HG03095 (cell line): ENCODE measurements around the gene OR7A10.
"Not testable (repeated sequence)": the region's sequence is repeated elsewhere in the genome, so short reads cannot be mapped to it uniquely, and the experiment has no call there.

ENCODE experiments used
- ATAC-seq: cut with Tn5 transposase; IDR thresholded peaks from one replicate; pipeline ENCODE4 v1.9.1; 2021; ENCODE audit warnings: moderate library complexity; ENCODE audit not compliant: unreplicated experiment

OR7A10 gene

GRCh38 chr19:14795078-14795721 is 53.5 kb downstream of the OR7A10 start:
- no peak for ATAC-seq

DNA sequence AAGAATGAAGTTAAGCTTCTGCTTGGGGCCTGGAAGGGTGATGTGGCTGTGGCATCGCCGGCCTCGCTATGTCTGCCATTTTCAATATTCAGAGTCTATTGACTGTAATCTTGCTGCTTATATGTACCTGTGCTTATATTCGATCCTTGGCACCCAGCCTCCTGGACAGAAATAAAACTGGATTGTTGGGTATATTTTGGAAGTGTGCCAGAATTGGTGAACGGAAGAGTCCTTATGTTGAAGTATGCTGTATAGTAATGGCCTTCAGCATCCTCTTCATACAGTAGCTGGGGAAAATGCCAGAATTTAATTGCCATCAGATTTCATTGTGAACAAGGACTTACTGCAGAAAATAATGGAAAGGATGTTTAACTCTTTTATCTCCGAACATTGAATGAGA is 56.5 kb downstream of the OR7A10 start:
- not testable (repeated sequence) for ATAC-seq
